IMR-90 (cell line): ENCODE measurements around the gene TSC22D4. TPM values are rescaled to one million over a fixed set of nuclear protein-coding genes. Genes with fewer than 3 reads are reported as not detected.
A peak's percentile ranks its signal among the peaks of the same experiment; 100 is the strongest.

Experiments used
- ATAC-seq: fragments of 200-7000 bp; cut with Tn5 transposase; 2 replicates; pipeline ENCODE4 v1.9.1; 2020; ENCODE audit warnings: low read depth, mild to moderate bottlenecking, moderate library complexity
- Bru-seq: library from RNA; stranded (reverse); fragments of 400-500 nt; gene quantifications from one replicate; lab custom pipeline; 2021; lab: Mats Ljungman, UMichigan
- BruChase-seq, 2 experiments: library from RNA; stranded (reverse); fragments of 400-500 nt; gene quantifications; one replicate each; lab custom pipeline; 2021; lab: Mats Ljungman, UMichigan
- BruUV-seq: library from RNA; stranded (reverse); fragments of 400-500 nt; replicated peaks from 2 replicates; lab custom pipeline; 2021; lab: Mats Ljungman, UMichigan
- CTCF ChIA-PET: fragments of 300-600 bp; formaldehyde crosslinking; extraction: SDS; loops from one replicate; lab custom pipeline; 2021; ENCODE audit warnings: antibody characterized with exemption; lab: Yijun Ruan, JAX
- POLR2A ChIA-PET: fragments of 300-600 bp; sonication (Branson Sonifier 250); formaldehyde crosslinking; loops from one replicate; lab custom pipeline; 2022; ENCODE audit warnings: antibody characterized with exemption; ENCODE audit not compliant: unreplicated experiment; lab: Charles Lee
- DNase-seq: peaks from one replicate; pipeline ENCODE4 v3.0.0; 2013
- H2AFZ ChIP-seq: replicated peaks from 2 replicates; pipeline ENCODE3; 2013; ENCODE audit warnings: low read length, mild to moderate bottlenecking; ENCODE audit not compliant: poor library complexity
- H2AK5ac ChIP-seq: 2 replicates; pipeline ENCODE4 v1.6.1; 2013; ENCODE audit warnings: low read depth, low read length, inconsistent platforms
- H2AK9ac ChIP-seq: replicated peaks from 2 replicates; pipeline ENCODE3; 2013; ENCODE audit warnings: mild to moderate bottlenecking, low read depth, low read length, moderate library complexity; ENCODE audit not compliant: poor library complexity
- H2BK120ac ChIP-seq: 2 replicates; pipeline ENCODE4 v1.6.1; 2013; ENCODE audit warnings: low read depth, low read length, inconsistent platforms
- H2BK15ac ChIP-seq: 3 replicates; pipeline ENCODE4 v1.6.1; 2013; ENCODE audit warnings: low read depth, low read length, inconsistent platforms
- H2BK20ac ChIP-seq: 2 replicates; pipeline ENCODE4 v1.6.1; 2013; ENCODE audit warnings: low read depth, mild to moderate bottlenecking, inconsistent platforms, low read length, moderate library complexity
- H2BK5ac ChIP-seq: 2 replicates; pipeline ENCODE4 v1.6.1; 2013; ENCODE audit warnings: mild to moderate bottlenecking, low read depth, low read length, inconsistent platforms; ENCODE audit not compliant: poor library complexity, severe bottlenecking
- H3K14ac ChIP-seq: replicated peaks from 2 replicates; pipeline ENCODE4 v1.6.1; 2013; ENCODE audit warnings: low read depth, low read length, inconsistent platforms
- H3K18ac ChIP-seq: 2 replicates; pipeline ENCODE4 v1.6.1; 2013; ENCODE audit warnings: low read depth, low read length, control low read depth
- H3K23ac ChIP-seq: 2 replicates; pipeline ENCODE4 v1.6.1; 2013; ENCODE audit warnings: low read depth, low read length, inconsistent platforms
- H3K27ac ChIP-seq: 2 replicates; pipeline ENCODE4 v1.5.1; 2013; ENCODE audit warnings: mild to moderate bottlenecking, control low read depth, low read length; ENCODE audit not compliant: insufficient read depth
- H3K27me3 ChIP-seq: 2 replicates; pipeline ENCODE4 v1.6.1; 2013; ENCODE audit warnings: low read length; ENCODE audit not compliant: control insufficient read depth, insufficient read depth
- H3K36me3 ChIP-seq: 2 replicates; pipeline ENCODE4 v1.6.1; 2013; ENCODE audit warnings: low read length, mixed read lengths; ENCODE audit not compliant: control insufficient read depth, insufficient read depth
- H3K4ac ChIP-seq: 2 replicates; pipeline ENCODE4 v1.6.1; 2013; ENCODE audit warnings: low read depth, low read length, inconsistent platforms
- H3K4me1 ChIP-seq: 2 replicates; pipeline ENCODE4 v1.6.1; 2013; ENCODE audit warnings: low read length, mixed read lengths; ENCODE audit not compliant: control insufficient read depth, insufficient read depth
- H3K4me2 ChIP-seq: 2 replicates; pipeline ENCODE4 v1.6.1; 2013; ENCODE audit warnings: low read depth, mild to moderate bottlenecking, control low read depth, low read length, moderate library complexity
- H3K4me3 ChIP-seq: 2 replicates; pipeline ENCODE4 v1.5.1; 2013; ENCODE audit warnings: low read depth, mild to moderate bottlenecking, control low read depth, low read length, moderate library complexity; ENCODE audit not compliant: insufficient read depth
- H3K56ac ChIP-seq: 2 replicates; pipeline ENCODE4 v1.6.1; 2013; ENCODE audit warnings: low read length, inconsistent platforms; ENCODE audit not compliant: insufficient read depth; ENCODE audit errors: extremely low read depth
- H3K79me1 ChIP-seq, 2 experiments: 2 replicates each; pipeline ENCODE4 v1.6.1; 2013; ENCODE audit warnings: low read length in 2 of 2, inconsistent platforms in 1 of 2, low read depth in 1 of 2
- H3K9ac ChIP-seq: 2 replicates; pipeline ENCODE4 v1.6.1; 2013; ENCODE audit warnings: low read depth, low read length, control low read depth
- H3K9me1 ChIP-seq: 2 replicates; pipeline ENCODE4 v1.6.1; 2013; ENCODE audit warnings: low read length, inconsistent platforms; ENCODE audit not compliant: insufficient read depth
- H3K9me3 ChIP-seq: 2 replicates; pipeline ENCODE4 v1.6.1; 2013; ENCODE audit warnings: low read length; ENCODE audit not compliant: control insufficient read depth, insufficient read depth
- H4K20me1 ChIP-seq: 2 replicates; pipeline ENCODE4 v1.6.1; 2013; ENCODE audit warnings: low read length, inconsistent platforms; ENCODE audit not compliant: insufficient read depth
- H4K5ac ChIP-seq: 2 replicates; pipeline ENCODE4 v1.6.1; 2013; ENCODE audit warnings: mild to moderate bottlenecking, low read depth, low read length, control low read depth
- H4K8ac ChIP-seq, 2 experiments: 2 replicates each; pipeline ENCODE4 v1.6.1; 2013; ENCODE audit warnings: low read depth in 2 of 2, low read length in 2 of 2, control low read depth in 1 of 2, inconsistent platforms in 1 of 2
- H4K91ac ChIP-seq: 2 replicates; pipeline ENCODE4 v1.6.1; 2013; ENCODE audit warnings: low read depth, low read length, inconsistent platforms; ENCODE audit not compliant: insufficient read depth
- CTCF ChIP-seq: conservative IDR thresholded peaks from 2 replicates; pipeline ENCODE4 v1.5.1; 2012; ENCODE audit warnings: mild to moderate bottlenecking, low read depth, low read length, improper control_type of control experiment
- MAZ ChIP-seq: IDR thresholded peaks from 2 replicates; pipeline ENCODE4 v1.6.1; 2012; ENCODE audit warnings: low read depth, mild to moderate bottlenecking, low read length, improper control_type of control experiment, moderate library complexity, borderline replicate concordance
- MXI1 ChIP-seq: IDR thresholded peaks from 2 replicates; pipeline ENCODE4 v1.6.1; 2012; ENCODE audit warnings: low read depth, mild to moderate bottlenecking, low read length, moderate library complexity, borderline replicate concordance
- POLR2A ChIP-seq: IDR thresholded peaks from 2 replicates; pipeline ENCODE4 v1.6.1; 2012; ENCODE audit warnings: mild to moderate bottlenecking, low read depth, low read length
- RCOR1 ChIP-seq: IDR thresholded peaks from 2 replicates; pipeline ENCODE4 v1.6.1; 2012; ENCODE audit warnings: mild to moderate bottlenecking, low read length, improper control_type of control experiment; ENCODE audit not compliant: insufficient replicate concordance
- USF2 ChIP-seq: fragments of 150-350 bp; IDR thresholded peaks from 2 replicates; pipeline ENCODE4 v1.6.1; 2017; ENCODE audit warnings: mild to moderate bottlenecking, antibody characterized with exemption, low read length, low read depth
- WGBS, 2 experiments: methylation state at CpG; one replicate each; pipeline versions ENCODE4 v1.1.5 to v1.1.7; 2013; ENCODE audit warnings: missing lambda C conversion rate in 2 of 2; ENCODE audit not compliant: insufficient read length in 1 of 2; ENCODE audit errors: extremely low coverage in 2 of 2; 5-methylcytosine and 5-hydroxymethylcytosine counted together
- dilution Hi-C: fragments of 300-500 bp; cut with HindIII; formaldehyde crosslinking; loops from one replicate; pipeline ENCODE4 v1.14.3; 2018; ENCODE audit warnings: low sequenced_read_pairs; ENCODE audit not compliant: unreplicated experiment
- in situ Hi-C: fragments of 300-500 bp; cut with MboI; formaldehyde crosslinking; loops from 3 replicates; pipeline ENCODE4 v1.14.3; 2019; ENCODE audit warnings: low sequenced_read_pairs, inconsistent platforms, mixed read lengths
- intact Hi-C: fragments of 100-400 bp; cut with micrococcal nuclease; formaldehyde crosslinking; loops from 2 replicates; pipeline ENCODE4 v1.10.0; 2022
- long read RNA-seq: library from polyadenylated mRNA; unstranded; transcript quantifications from one replicate; pipeline ENCODE4 v2.0.0, GENCODE V29; 2021; ENCODE audit not compliant: unreplicated experiment
- polyA plus RNA-seq, 3 experiments: library from polyadenylated mRNA; depleted of rRNA; stranded (reverse); fragments of >200 nt; gene quantifications; 2 replicates each; pipeline ENCODE4 v1.2.3, GENCODE V29; 2012; ENCODE audit warnings: low replicate concordance in 1 of 3
- total RNA-seq: library from RNA; depleted of rRNA; stranded (reverse); fragments of >200 nt; gene quantifications from 2 replicates; pipeline ENCODE4 v1.2.3, GENCODE V29; 2012; rRNA removed

Gene TSC22D4
- 9.3 and 10.0 TPM in 2 replicates for total RNA-seq
- 29.9 and 32.4 TPM in 2 replicates for polyA plus RNA-seq (2012; rRNA removed)
- 30.1 and 48.3 TPM in 2 replicates for polyA plus RNA-seq (2012; cell fraction: cytosol; rRNA removed)
- polyA plus RNA-seq (2012; cell fraction: nucleus; rRNA removed; ENCODE audit: low replicate concordance): 39.6 and 90.8 TPM in 2 replicates
- Bru-seq, nascent RNA: percentile 66 among the genes with signal in this experiment
- percentile 81 among the genes with signal in this experiment for BruChase-seq, experiment 1, labeled RNA remaining after a 6-hour chase
- BruChase-seq, experiment 2, labeled RNA remaining after a 2-hour chase: percentile 80 among the genes with signal in this experiment
- long read RNA-seq, partial matches to known transcripts: 21 of 37 reads
- long read RNA-seq, other reads (novel, unspliced or antisense): 11 of 37 reads

GRCh38 chr7:100478958-100479660 lies at the start of gene TSC22D4:
TSC22D4 (minus strand) TSS chr7:100479214; CDS start chr7:100478038, 1,176 bp downstream.
- intact Hi-C loops: loop anchor here (5.0 kb wide), 1 partner anchor 68 kb away; no protein-coding TSS in a partner anchor
- Histone ChIP-seq H3K23ac (peak within 1 kb of the TSS; percentile 81), H3K14ac (peak within 1 kb of the TSS; percentile 70), H4K8ac (peak within 1 kb of the TSS; percentile 81 to 86), H4K5ac (peak within 1 kb of the TSS; percentile 84; the same call in 1 of the 2 replicates), H3K79me1 (peaks cover 20 to 41% of the 10 kb centered on the region in 2 experiments; a peak in 3 of 4 replicates), H2BK20ac (no peak within 1 kb of the TSS), H3K27me3 (no peaks in the 10 kb centered on the region), H3K9ac (peak within 1 kb of the TSS; percentile 92), H4K91ac (peak within 1 kb of the TSS; percentile 70), H2BK5ac (peak within 1 kb of the TSS; percentile 82), H3K4ac (peak within 1 kb of the TSS; percentile 77), H2AFZ (peak within 1 kb of the TSS; percentile 91), H2AK9ac (peak within 1 kb of the TSS; percentile 99), H2BK15ac (peak within 1 kb of the TSS; percentile 5; the same call in 1 of the 3 replicates), H2BK120ac (peak within 1 kb of the TSS; percentile 43; the same call in 1 of the 2 replicates), H3K27ac (peak within 1 kb of the TSS; percentile 80), H3K18ac (peak within 1 kb of the TSS; percentile 30), H3K9me3 (no peaks in the 10 kb centered on the region), H3K9me1 (no peaks in the 10 kb centered on the region), H3K4me1 (peaks cover 21% of the 10 kb centered on the region), H3K4me2 (peak within 1 kb of the TSS; percentile 93), H2AK5ac (peak within 1 kb of the TSS; percentile 81), H3K36me3 (peaks cover 16% of the 10 kb centered on the region; the same call in 1 of the 2 replicates), H4K20me1 (peaks cover 26% of the 10 kb centered on the region), H3K56ac (peak within 1 kb of the TSS; percentile 87; the same call in 1 of the 2 replicates), H3K4me3 (peak within 1 kb of the TSS; percentile 91)
- in situ Hi-C loops: loop anchor here (10.0 kb wide), 1 partner anchor 196 kb away; the partner anchor contains the start of gene GNB2
- CTCF ChIA-PET: interaction anchor here (0.6 to 0.8 kb wide), 2 partner anchors 29 to 80 kb away, joined by 3 to 6 read pairs; no protein-coding TSS in a partner anchor
- BruUV-seq: no TSS peak
- DNase-seq (peak; percentile 92), ATAC-seq (peak; percentile 81)
- WGBS, 2 experiments: 0% methylated on average over 13 of the region's 27 CpGs; no CpG with 5 or more reads in 1 of the 2 experiments
- POLR2A ChIA-PET: no interaction called here
- TF ChIP-seq USF2: peak; percentile 36; the same call in 1 of the 2 replicates
- peak; percentile 65; the same call in 1 of the 2 replicates for TF ChIP-seq MXI1
- peak; percentile 65; the same call in 1 of the 2 replicates for TF ChIP-seq POLR2A
- TF ChIP-seq CTCF: no peak
- peak; percentile 99 for TF ChIP-seq MAZ
- TF ChIP-seq RCOR1: no peak
- dilution Hi-C loops: no loop called here
